Femur (tissue), 1 donor: ENCODE results near the gene DPYSL5.
"Not testable (repeated sequence)": the region's sequence is repeated elsewhere in the genome, so short reads cannot be mapped to it uniquely, and the experiment has no call there.

Experiments
- DNase-seq: peaks from one replicate; pipeline ENCODE4 v3.0.0-alpha.2; 2017

DPYSL5 gene

GRCh38 chr2:26875808-26876207 lies 27.9 kb downstream of the DPYSL5 start:
- no peak for DNase-seq

- no peak for DNase-seq
Observed at GRCh38 chr2:26876260-26876659, 28.3 kb downstream of the DPYSL5 start.

GRCh38 chr2:26877276-26877675 lies 29.3 kb downstream of the DPYSL5 start:
- DNase-seq, result no peak

- DNase-seq, result no peak
Observed at GRCh38 chr2:26880161-26880560, 32.2 kb downstream of the DPYSL5 start.

- DNase-seq, result no peak
Observed at GRCh38 chr2:26880910-26881435, 33.0 kb downstream of the DPYSL5 start.

GRCh38 chr2:26882220-26882619 lies 34.3 kb downstream of the DPYSL5 start:
- DNase-seq, result not testable (repeated sequence)

GRCh38 chr2:26883956-26884355 lies 36.0 kb downstream of the DPYSL5 start:
- DNase-seq, result peak; percentile 34

GRCh38 chr2:26884486-26884885 lies 36.6 kb downstream of the DPYSL5 start:
- DNase-seq, result peak; percentile 31

GRCh38 chr2:26885651-26886329 lies 37.9 kb downstream of the DPYSL5 start:
- no peak for DNase-seq

- DNase-seq, result no peak
Observed at GRCh38 chr2:26886736-26887135, 38.8 kb downstream of the DPYSL5 start.

GRCh38 chr2:26887151-26887550 lies 39.2 kb downstream of the DPYSL5 start:
- DNase-seq, result peak; percentile 33

GRCh38 chr2:26889796-26890195 lies 41.9 kb downstream of the DPYSL5 start:
- no peak for DNase-seq

- DNase-seq, result no peak
Observed at GRCh38 chr2:26890341-26891000, 42.5 kb downstream of the DPYSL5 start.

GRCh38 chr2:26892133-26892532 lies 44.2 kb downstream of the DPYSL5 start:
- DNase-seq, result no peak

- no peak for DNase-seq
Observed at GRCh38 chr2:26892922-26893524, 45.1 kb downstream of the DPYSL5 start.

GRCh38 chr2:26894136-26894535 lies 46.2 kb downstream of the DPYSL5 start:
- DNase-seq, result no peak

- no peak for DNase-seq
Observed at GRCh38 chr2:26897807-26898479, 50.0 kb downstream of the DPYSL5 start.

GRCh38 chr2:26898480-26899078 lies 50.6 kb downstream of the DPYSL5 start:
- no peak for DNase-seq

- DNase-seq, result no peak
Observed at GRCh38 chr2:26899500-26900164, 51.7 kb downstream of the DPYSL5 start.

GRCh38 chr2:26900831-26901321 lies 52.9 kb downstream of the DPYSL5 start:
- DNase-seq, result no peak

- peak; percentile 54 for DNase-seq
Observed at GRCh38 chr2:26901326-26902183, 53.6 kb downstream of the DPYSL5 start.
